GM12865 (cell line): ENCODE results near the gene LAMP1.
"Not testable (repeated sequence)": the region's sequence is repeated elsewhere in the genome, so short reads cannot be mapped to it uniquely, and the experiment has no call there.

ENCODE experiments used
- DNase-seq: peaks from one replicate; pipeline ENCODE4 v3.0.0; 2010; ENCODE audit warnings: low read depth
- H3K4me3 ChIP-seq: 2 replicates; pipeline ENCODE4 v1.5.1; 2011; ENCODE audit warnings: mild to moderate bottlenecking, low read depth, low read length, control low read depth
- TF ChIP-seq, protein P1 (sequence below): IDR thresholded peaks from 2 replicates; pipeline ENCODE4 v1.5.1; 2011; ENCODE audit warnings: low read length, control low read depth, low read depth, inconsistent platforms; ENCODE audit not compliant: insufficient read depth; ENCODE audit errors: missing control alignments

LAMP1 gene

DNA sequence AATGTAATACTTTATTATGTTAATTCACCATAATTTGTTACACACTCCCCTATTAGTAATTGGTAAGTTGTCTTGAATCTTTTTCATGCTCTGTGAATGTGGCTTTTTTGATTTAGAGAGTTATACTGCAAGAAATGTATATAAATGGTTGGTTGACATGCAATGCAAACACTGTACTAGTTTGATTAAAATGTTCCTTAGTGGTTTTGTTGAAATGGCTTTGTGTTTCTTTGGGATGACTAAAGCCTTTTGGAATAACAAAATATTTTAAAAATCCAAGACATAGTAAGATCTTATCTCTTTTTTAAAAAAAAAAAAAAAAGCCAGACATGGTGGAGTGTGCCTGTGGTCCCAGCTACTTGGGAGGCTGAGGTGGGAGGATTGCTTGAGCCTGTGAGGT, 10.5 kb downstream of the LAMP1 start:
- TF ChIP-seq, protein P1, sequence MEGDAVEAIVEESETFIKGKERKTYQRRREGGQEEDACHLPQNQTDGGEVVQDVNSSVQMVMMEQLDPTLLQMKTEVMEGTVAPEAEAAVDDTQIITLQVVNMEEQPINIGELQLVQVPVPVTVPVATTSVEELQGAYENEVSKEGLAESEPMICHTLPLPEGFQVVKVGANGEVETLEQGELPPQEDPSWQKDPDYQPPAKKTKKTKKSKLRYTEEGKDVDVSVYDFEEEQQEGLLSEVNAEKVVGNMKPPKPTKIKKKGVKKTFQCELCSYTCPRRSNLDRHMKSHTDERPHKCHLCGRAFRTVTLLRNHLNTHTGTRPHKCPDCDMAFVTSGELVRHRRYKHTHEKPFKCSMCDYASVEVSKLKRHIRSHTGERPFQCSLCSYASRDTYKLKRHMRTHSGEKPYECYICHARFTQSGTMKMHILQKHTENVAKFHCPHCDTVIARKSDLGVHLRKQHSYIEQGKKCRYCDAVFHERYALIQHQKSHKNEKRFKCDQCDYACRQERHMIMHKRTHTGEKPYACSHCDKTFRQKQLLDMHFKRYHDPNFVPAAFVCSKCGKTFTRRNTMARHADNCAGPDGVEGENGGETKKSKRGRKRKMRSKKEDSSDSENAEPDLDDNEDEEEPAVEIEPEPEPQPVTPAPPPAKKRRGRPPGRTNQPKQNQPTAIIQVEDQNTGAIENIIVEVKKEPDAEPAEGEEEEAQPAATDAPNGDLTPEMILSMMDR = no peak
- no peak for DNase-seq

DNA sequence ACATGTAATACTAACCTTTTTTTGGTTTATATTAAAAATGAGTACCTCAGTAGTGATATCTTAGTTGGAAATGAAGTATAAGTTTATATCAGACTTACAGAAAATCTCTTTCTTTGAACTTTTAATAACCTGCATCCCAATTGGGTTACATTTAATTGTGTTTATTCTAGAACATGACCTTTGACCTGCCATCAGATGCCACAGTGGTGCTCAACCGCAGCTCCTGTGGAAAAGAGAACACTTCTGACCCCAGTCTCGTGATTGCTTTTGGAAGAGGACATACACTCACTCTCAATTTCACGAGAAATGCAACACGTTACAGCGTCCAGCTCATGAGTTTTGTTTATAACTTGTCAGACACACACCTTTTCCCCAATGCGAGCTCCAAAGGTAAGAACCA, 12.4 kb downstream of the LAMP1 start:
- TF ChIP-seq, protein P1 = no peak
- DNase-seq = no peak
- H3K4me3 ChIP-seq = no peak overlapping the region

More for the DNA sequence above, 10.5 kb downstream of the LAMP1 start:
- no peak overlapping the region for H3K4me3 ChIP-seq

DNA sequence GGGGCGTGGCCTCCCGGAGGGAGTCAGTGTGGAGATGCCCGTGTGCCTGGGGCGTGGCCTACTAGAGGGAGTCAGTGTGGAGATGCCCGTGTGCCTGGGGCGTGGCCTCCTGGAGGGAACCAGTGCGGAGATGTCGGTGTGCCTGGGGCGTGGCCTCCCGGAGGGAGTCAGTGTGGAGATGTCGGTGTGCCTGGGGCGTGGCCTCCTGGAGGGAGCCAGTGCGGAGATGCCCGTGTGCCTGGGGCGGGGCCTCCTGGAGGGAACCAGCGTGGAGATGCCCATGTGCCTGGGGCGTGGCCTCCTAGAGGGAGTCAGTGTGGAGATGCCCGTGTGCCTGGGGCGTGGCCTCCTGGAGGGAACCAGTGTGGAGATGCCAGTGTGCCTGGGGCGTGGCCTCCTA, 17.1 kb downstream of the LAMP1 start:
- DNase-seq, H3K4me3 ChIP-seq: not testable (repeated sequence)

DNA sequence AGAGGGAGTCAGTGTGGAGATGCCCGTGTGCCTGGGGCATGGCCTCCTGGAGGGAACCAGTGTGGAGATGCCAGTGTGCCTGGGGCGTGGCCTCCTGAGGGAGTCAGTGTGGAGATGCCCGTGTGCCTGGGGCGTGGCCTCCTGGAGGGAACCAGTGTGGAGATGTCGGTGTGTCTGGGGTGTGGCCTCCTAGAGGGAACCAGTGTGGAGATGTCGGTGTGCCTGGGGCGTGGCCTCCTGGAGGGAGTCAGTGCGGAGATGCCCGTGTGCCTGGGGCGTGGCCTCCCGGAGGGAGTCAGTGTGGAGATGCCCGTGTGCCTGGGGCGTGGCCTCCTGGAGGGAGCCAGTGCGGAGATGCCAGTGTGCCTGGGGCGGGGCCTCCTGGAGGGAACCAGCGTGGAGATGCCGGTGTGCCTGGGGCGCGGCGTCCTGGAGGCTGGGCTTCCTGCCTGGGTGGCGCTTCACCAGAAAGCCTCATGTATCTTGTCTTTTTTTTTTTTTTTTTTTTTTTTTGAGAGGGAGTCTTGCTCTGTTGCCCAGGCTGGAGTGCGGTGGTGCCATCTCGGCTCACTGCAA, 17.9 kb downstream of the LAMP1 start:
- not testable (repeated sequence) for DNase-seq, H3K4me3 ChIP-seq

DNA sequence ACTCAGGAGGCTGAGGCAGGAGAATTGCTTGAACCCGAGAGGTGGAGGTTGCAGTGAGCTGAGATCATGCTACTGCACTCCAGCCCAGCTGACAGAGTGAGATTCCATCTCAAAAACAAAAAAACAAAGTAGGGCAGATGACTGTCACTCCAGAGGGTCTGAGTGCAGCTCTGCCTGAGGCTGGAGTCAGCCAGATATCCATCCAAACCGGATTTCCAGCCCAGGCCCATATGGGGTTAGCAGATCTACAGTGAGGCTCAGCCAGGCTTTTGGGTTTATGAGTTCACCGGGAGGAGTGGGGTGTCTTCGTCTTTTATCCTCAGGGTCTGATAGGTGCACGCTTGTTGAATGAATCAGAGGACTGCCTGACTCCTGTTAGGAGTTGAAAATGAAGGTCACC, 19.0 kb downstream of the LAMP1 start:
- TF ChIP-seq, protein P1 = no peak
- DNase-seq = no peak
- H3K4me3 ChIP-seq = no peak overlapping the region

DNA sequence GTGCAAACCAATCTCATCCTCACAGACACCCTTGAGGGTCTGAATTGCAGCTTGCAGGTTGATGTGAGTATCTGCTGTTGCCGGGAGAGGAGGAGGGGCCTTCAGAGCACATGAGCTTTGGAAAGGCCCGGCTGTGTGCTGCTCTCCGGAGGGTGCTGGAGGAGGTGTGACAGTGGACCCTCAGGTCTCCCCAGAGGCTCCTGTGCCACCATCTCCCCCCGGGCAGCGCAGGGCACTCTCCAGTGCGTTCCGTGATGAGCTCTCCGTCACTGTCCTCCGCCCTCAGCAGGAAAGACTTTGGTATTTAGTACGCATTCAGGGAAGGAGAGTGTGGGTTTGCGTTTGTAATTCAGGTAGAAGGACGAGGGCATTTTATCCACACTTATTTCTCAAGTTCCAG, 20.0 kb downstream of the LAMP1 start:
- H3K4me3 ChIP-seq = no peak overlapping the region
- DNase-seq = no peak
- TF ChIP-seq, protein P1 = no peak

DNA sequence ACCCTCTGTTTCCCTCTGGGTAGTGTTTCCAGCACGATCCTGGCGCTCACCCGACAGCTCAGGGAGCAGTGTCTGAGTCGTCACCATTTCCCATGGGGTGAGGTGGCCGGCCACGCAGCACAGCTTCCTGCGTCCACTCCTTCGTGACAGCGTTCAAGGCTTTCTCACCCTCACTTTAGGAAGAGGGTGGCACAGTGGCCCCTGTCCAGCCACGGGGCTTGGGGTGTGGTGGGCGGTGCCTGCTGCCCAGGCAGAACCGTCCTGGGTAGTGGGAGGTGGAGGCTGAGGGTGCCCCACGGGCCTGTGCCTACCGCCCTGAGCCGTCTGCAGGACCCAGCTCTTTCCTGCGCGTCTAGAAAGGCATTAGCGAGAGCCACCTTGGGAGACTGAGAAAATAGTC, 21.9 kb downstream of the LAMP1 start:
- no peak for DNase-seq
- TF ChIP-seq, protein P1 = no peak
- no peak overlapping the region for H3K4me3 ChIP-seq

DNA sequence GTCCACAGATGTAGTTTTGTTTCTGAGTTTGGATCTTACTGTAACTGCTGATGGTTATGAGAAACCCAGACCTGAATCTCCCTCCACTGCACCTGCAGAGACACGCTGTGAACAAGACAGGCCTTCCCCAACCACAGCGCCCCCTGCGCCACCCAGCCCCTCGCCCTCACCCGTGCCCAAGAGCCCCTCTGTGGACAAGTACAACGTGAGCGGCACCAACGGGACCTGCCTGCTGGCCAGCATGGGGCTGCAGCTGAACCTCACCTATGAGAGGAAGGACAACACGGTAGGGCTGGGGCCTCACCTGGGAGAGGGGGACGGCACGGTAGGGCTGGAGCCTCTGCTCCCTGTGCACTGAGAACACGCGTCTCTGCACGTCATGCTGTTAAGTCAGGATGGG, 22.3 kb downstream of the LAMP1 start:
- DNase-seq = no peak
- TF ChIP-seq, protein P1 = no peak
- H3K4me3 ChIP-seq = no peak overlapping the region
